Measurements from ENCODE around the gene COL25A1.

The COL25A1 gene

GRCh38 chr4:108861334-108861733, 441.1 kb downstream of the COL25A1 start:
- DNase-seq (ENCODE audit: low spot score): no peak

GRCh38 chr4:108854786-108855185, 447.7 kb downstream of the COL25A1 start:
- DNase-seq (ENCODE audit: low spot score): no peak

- no peak for DNase-seq (ENCODE audit: low spot score)
Observed at GRCh38 chr4:108852691-108853090, 449.8 kb downstream of the COL25A1 start.

- no peak for DNase-seq (ENCODE audit: low spot score)
Observed at GRCh38 chr4:108851366-108851765, 451.1 kb downstream of the COL25A1 start.

- no peak for DNase-seq (ENCODE audit: low spot score)
Observed at GRCh38 chr4:108850219-108850649, 452.2 kb downstream of the COL25A1 start.

- no peak for DNase-seq (ENCODE audit: low spot score)
Observed at GRCh38 chr4:108849611-108850168, 452.8 kb downstream of the COL25A1 start.

- DNase-seq (ENCODE audit: low spot score): no peak
Observed at GRCh38 chr4:108846568-108846967, 455.9 kb downstream of the COL25A1 start.

GRCh38 chr4:108840426-108840975, 462.0 kb downstream of the COL25A1 start:
- DNase-seq (ENCODE audit: low spot score): no peak

- DNase-seq (ENCODE audit: low spot score): no peak
Observed at GRCh38 chr4:108839333-108839732, 463.1 kb downstream of the COL25A1 start.

- DNase-seq (ENCODE audit: low spot score): no peak
Observed at GRCh38 chr4:108838451-108838850, 464.0 kb downstream of the COL25A1 start.

- DNase-seq (ENCODE audit: low spot score): peak; percentile 5
Observed at GRCh38 chr4:108834835-108835384, 467.5 kb downstream of the COL25A1 start.

- no peak for DNase-seq (ENCODE audit: low spot score)
Observed at GRCh38 chr4:108834166-108834834, 468.2 kb downstream of the COL25A1 start.

GRCh38 chr4:108833046-108833445, 469.4 kb downstream of the COL25A1 start:
- DNase-seq (ENCODE audit: low spot score): no peak

GRCh38 chr4:108831886-108832285, 470.6 kb downstream of the COL25A1 start:
- no peak for DNase-seq (ENCODE audit: low spot score)

- no peak for DNase-seq (ENCODE audit: low spot score)
Observed at GRCh38 chr4:108831291-108831690, 471.2 kb downstream of the COL25A1 start.

GRCh38 chr4:108830509-108831244, 471.8 kb downstream of the COL25A1 start:
- DNase-seq (ENCODE audit: low spot score): no peak

GRCh38 chr4:108829966-108830492, 472.4 kb downstream of the COL25A1 start:
- no peak for DNase-seq (ENCODE audit: low spot score)

GRCh38 chr4:108828620-108829019, 473.8 kb downstream of the COL25A1 start:
- no peak for DNase-seq (ENCODE audit: low spot score)

- DNase-seq (ENCODE audit: low spot score): no peak
Observed at GRCh38 chr4:108825737-108826136, 476.7 kb downstream of the COL25A1 start.

- DNase-seq (ENCODE audit: low spot score): no peak
Observed at GRCh38 chr4:108821351-108821930, 481.0 kb downstream of the COL25A1 start.

- DNase-seq (ENCODE audit: low spot score): no peak
Observed at GRCh38 chr4:108820492-108821350, 481.7 kb downstream of the COL25A1 start.
